Kidney glomerular epithelial cell (primary cell): ENCODE measurements around the gene IQCN.
"Not testable (repeated sequence)": the region's sequence is repeated elsewhere in the genome, so short reads cannot be mapped to it uniquely, and the experiment has no call there.

Experiments used
- DNase-seq: peaks from one replicate; lab custom pipeline; 2025; lab: John Stamatoyannopoulos, UW

IQCN gene

DNA sequence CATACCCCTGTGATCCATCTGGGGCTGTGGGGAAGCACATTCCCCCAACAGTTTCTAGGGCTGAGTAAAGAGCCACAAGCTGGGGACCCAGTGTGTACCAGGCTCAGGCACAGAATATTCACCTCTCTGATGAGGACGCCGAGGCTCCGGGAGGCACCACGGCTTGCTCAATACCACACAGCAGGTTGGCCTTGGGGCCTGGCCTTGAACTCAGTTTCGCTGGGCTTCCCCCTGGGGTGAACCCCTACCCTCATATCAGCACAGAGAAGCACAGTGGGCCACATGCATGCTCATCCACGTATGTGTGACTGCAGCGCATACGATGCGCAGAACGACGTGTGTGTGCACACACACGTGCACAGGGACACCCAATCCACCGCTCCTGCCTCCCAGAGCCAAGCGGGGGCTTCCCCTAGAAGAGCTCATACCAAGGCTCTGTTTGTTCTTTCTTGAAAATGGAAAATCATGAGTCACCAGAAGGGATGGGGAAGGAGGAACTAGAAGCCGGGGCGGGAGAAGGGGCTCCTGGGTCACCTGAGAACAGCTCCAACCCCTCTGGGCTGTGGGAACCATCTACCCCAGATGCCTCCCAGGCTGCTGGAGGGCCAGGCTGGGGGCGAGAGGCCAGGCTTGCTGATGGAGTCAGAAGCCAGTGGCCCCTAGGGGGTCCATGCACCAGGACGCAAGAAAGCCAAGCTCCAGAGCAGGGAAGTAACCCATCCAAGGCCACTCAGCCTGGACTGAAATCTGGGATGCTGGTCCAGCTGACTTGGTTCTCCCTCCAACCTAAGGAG is 43.1 kb downstream of the IQCN start:
- no peak for DNase-seq

DNA sequence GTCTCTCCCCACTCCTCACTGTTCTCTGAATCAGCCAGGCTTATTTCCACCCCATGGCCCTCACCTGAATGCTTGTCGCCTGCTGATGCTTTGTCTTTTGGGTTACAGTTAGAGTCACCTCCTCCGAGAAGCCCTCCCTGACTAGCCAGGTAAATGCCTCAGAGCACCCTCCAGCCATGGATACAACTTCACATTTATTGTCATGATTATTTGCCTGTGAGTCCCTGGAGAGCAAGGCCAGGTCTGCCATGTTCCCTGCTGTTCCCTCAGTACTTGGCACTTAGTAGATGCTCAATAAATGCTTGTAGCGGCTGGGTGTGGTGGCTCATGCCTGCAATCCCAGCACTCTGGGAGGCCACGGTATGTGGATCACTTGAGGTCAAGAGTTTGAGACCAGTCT is 44.3 kb downstream of the IQCN start:
- DNase-seq: no peak

DNA sequence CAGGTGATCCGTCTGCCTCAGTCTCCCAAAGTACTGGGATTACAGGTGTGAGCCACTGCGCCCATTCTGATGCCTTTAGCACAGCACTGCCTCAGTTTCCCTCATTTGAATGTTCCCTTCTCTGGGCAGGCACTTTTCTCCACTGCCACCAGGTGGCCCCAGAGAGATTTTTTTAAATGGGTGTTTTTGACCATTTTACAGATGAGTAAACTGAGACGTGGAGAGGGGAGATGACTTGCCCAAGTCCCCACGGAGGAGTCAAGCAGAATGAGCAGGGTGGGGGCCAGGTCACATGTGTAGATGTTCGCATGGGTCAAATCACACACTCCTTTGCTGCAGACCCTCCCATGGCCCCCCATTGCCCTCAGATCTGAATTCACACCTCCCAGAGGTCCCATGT is 44.8 kb downstream of the IQCN start:
- no peak for DNase-seq

DNA sequence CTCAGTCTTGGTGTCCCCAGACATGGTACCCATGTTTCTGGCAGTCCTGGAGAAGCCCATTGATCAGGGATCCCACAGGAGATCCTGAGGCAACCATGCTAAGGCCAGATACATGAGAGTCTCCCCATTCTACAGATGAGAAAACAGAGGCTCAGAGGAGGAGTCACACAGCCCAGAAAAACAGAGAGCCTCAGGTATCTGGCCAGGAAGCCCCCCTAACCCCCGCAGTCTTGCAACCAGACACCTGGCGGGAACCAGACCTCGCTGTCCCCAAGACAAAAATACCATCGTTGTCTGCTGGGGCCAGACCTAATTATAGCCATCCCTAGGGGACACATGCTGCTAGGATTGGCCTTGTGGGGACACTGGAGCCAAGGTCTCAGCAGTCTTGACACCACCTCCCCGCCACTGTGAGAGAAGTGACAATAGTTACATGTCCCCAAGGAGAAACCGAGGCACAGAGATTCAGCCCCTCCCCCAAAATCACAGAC is 46.4 kb downstream of the IQCN start:
- no peak for DNase-seq

DNA sequence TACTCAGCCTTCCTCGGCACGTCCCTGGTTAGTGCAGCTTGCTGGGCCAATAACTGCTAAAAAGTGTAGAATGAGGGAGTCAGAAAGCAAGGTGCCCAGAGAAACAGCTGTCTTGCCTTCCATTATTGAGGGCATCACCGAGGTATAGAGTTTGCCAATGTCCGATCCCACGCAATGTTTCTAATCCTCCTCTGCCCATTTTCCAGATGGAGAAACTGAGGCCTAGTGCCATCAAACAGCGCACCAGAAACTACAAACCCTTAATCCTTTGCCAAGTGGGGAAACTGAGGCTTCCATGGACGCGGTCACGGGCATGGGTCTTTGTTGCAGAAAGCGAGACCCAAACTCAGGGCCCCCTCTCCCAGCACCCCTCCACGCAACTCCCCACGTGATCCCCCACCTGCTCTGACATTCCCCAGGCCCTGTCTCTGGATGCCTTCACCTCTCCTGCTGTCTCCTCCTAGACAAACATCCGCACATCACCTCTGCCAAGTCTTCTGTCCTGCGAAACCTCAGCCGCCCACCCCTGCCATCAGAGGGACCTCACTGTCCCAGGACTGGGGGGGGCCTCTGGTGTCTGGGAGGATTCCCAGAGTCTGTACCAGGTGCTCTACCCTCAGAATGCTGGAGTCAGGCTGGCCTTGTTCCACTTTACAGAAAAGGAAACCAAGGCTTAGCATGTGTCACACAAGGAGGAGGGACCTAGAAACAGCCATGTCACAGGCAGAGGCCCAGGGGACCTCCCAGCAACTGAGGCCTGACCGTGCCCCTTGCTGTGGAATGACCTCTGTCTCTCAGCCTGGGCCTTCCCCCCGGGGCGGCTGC is 47.1 kb downstream of the IQCN start:
- no peak for DNase-seq

DNA sequence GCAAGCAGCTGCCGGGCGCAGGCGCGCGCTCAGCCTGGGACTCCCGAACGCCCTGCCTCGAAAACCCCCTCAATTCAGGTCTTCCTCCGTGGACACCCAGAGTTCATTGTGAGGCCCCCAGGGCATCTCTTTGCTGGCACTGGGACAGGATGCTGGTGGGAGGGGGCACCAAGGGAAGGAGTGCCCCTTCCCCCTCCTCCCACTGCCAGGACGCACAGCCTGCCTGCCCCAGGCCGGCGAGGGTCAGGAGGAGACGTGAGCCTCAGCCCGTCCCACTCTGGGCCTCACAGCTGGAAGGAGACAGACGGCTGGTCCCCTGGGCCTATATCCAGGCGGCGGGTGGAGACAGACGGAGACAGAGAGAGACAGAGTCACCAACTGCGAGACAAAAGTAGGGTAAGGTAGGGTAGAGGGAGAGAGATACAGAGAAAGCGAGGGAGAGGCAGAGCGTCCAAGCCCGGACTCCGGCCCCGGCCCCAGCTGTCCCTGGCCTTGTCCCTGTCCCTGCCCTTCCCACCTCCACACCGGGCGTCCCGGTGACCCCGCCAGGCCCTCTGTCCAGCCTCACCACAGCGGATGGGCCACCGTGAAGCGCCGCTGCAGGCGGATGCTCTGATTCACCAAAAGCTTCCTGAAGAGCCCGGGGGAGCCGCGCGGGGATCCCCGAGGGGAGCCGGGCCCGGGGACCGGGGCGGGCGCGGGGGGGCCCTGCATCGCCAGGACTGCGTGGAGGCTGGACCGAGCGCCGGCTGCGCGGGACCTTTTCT is 48.4 kb downstream of the IQCN start, which contains the start of gene PDE4C:
Gene PDE4C (minus strand): TSS at position 737 of the 767 bp plus-strand sequence. CDS start 23 bp downstream, at position 714.
- DNase-seq: no peak

DNA sequence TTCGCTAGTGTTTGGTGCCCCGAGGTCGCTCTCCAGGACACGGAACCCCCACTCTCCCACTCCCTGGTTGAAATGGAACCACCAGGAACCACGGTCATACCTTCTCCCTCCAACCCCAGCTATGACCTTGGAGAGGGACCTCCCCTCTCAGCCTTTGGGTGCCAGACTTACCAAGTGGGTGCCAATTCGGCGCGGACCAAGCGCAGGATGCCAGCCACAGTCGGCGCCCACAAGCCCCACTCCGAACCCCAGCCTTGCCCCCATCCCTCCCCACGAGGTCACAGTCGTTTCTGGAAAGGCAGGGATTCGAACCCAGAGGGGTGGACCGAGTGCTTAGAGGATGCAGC is 48.9 kb downstream of the IQCN start:
- no peak for DNase-seq

DNA sequence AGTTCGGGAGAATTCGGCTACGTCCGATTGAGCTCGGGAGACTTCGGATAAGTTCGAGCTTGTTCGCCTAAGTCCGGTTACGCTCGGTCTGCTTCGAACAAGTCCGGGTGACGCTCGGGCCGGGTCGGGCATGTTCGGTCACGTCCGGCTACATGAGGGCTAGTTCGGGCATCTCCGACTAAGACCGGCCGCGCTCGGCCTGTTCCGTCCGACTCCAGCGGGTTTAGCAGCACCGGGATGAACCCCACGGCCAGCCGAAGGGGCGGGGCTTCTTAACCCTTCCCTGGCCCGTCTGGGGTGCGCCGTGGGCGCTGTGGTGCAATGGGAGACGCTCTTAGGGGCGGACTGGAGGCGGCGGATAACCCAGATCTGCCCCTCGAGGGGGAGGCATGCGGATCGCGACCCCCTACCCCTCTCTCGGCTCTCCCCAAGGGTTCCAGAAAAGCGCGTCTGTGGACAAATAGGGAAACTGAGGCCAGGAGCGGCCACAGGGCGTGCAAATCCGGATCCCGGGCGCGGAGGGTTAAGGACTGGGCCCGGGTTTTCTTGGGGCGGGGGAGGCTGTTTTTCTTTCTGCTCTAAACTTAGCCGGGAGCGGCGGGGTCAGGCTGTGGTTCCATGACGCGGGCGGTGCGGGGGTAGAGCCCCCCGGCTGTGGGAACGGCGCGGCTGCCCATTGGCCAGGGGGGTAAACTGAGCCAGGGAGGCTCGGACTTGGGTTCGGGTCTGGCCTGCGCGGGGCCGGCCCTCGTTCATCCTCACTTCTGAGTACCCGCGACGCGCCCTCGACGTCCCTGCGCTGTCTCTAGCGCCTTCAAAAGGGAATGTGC is 49.5 kb downstream of the IQCN start:
- peak; percentile 86 for DNase-seq

DNA sequence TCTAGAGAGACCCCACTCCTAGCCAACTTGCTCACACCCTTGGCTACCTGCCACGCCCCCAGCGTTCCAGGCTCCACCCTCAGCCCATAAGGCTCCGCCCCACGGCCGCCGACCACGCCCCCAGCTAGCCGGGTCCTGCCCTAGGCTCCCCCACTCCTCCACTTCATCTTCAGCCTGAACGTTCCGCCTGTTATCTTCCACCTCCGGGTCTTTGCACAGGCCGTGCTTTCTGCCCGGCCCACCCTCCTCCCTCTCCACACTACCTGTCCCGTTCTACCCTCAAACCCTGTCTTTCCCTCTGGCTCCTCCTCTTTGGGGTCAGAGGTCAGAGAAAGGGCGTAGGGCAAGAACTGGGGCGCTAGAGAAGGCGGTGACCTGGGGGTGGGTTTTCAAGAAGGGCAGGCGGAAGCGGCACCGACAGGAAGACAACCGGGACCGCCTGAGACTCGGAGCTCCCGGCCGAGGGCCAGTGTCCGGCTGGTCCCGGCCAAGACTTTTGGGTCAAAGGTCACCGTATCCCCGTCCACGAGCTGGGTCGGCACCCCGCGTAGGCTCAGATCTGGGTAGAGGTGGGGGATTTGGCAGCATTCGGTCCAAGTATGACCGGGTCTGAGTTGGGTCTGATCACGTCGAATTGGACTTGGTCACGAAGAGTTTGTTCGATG is 50.3 kb downstream of the IQCN start:
- no peak for DNase-seq

DNA sequence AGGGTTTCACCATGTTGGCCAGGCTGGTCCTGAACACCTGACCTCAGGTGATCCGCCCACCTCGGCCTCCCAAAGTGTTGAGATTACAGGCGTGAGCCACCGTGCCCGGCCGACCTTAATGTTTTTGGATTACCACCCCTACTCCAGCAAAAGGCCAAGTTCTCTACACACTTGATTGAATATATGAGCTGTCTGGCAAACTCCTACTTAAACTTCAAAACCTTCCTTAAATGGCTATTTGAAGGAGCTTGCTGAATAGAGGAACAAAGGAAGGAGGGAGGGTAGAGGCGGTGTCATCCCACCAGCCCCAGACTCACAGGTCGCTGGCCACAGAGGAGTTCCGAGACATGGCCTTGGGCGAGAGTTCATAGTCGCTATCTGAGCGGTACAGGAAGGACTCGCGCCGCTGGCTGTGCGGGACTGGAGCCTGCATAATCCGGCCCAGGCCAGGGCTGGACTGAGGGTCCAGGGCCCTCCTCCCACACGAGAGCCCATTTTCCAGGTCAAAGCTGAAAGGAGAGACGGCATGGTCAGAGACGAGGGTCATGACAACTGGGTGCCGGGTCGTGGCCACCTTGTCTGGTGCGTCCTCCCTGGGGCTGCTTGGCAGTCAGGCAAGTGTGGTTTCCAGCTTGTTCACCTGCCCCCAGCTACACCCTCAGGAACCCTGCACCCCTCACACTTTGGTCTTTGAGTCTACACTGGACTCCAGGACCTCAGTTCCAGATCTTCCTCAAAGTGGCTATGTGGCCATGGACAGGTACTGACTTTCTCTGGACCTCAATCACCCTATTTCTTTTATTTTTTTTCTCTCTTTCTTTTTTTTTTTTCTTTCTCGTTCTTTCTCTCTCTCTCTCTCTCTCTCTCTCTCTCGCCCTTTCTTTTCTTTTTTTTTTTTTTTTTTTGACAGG is 52.2 kb downstream of the IQCN start:
- DNase-seq: no peak

DNA sequence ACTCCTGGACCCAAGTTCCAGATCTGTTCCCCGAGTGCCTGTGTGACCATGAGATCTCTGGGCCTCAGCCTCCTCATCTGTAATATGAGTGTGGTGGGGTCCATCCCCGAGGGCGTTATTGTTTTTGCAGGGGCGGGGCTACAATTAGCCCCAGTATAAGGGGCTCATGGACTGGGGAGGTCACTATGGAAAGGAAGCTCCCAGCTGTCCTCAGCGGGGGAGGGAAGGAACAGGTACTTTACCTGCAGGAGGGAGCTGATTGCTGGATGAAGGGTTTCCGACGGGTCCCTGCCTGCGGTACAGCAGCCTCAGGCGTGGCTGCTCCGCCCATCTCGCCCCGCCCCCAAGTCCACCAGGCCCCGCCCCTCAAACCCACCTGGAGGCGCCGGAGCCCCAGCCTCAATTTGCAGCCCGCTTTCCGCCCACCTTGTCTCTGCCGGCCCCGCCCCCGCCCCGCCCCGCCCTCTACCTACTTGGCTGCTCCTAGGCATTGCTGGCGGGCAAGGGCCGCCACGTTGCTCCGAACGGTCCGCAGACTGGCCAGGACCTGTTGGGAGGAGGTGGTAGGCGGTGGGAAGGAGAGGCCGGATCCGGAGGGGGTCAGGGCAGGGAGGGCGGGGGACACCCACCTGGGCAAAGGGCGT is 53.5 kb downstream of the IQCN start:
- no peak for DNase-seq

DNA sequence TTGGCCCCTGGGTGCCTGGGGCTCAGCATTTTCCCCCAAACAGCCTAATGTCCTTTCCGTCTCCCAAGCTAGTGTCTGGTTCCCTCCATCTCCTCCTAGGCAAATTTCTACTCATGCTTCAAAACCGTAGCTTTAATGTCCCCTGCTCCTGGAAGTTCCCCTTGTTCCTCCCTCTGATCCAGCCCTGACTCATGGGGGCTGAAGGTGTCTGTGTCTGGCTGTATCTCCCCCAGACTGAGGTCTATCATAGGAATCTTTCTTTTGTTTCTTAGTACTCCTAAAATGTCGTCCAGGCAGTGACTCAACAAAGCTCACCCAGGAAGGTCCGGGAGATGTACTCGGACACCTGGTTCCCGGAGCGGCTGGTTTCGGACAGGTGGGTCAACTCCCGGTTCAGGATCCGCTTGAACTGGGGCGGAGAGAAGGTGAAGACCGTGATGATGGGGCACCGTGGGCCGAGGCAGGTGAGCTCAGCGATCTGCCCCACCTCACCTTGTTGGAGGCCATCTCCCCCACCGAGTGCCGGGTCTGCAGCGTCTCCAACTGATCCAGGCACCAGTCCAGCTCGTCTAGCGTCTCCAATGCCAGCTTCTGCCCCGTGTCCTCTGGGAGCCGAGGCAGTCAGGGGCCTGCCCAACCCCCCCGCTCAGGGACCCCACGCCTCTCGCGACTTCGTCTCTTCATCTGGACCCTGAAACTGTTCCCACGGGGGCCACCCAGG is 54.2 kb downstream of the IQCN start:
- no peak for DNase-seq

DNA sequence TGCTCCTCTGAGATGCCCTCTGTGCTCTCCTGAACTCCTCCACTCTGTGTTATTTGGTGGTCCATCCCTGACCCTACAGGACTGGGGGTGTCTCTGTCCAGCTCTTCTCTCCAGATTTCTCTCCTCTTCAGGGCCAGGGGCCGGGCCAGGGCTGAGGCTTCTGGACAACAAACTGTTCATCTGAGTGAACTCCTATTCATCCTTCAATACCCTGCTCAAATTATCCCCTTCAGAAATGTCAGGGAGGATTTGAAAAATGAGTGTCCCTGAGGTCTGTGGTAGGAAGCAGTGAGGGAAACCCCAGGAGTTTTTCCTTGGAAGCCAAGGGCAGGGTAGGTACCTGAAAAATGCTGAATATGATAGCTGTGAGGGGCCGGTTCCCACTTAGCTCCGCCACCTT is 55.7 kb downstream of the IQCN start:
- DNase-seq: no peak

DNA sequence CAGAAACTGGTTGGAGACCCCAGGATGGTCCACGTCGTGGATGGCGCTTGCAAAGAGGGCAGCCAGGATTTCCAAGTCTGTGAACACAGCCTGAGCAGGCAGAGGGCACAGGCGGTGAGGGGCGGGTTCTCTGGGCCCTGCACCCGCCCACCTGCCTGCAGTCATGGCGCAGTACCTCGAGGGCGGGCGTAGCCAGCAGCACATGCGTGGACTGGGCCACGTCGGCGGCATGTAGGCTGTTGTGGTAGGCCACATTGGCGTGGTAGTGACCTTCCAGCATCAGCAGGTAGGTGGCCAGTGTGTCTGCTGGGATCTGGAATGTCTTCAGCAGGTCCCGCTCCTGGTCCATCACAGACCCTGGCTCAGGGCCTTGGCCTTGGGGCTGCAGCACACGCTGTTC is 56.1 kb downstream of the IQCN start:
- DNase-seq: no peak

DNA sequence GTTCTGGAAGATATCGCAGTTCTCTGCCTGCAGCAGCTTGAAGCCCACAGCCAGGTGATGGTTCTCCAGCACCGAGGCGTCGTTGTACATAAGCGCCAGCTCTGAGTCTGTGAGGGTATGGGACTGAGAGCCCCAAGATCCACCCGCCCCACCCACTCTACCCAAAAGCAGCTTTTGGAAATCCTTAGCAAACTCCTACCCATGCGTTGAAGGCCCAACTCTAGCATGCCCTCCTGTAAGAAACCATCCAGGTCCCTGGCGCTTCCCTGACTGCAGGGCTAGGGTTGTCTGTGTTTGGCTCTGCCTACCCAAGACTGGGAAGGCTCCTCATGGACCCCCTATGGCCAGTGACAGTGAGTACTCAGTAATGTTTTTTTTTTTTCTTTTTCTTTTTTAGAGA is 57.5 kb downstream of the IQCN start:
- DNase-seq: no peak

DNA sequence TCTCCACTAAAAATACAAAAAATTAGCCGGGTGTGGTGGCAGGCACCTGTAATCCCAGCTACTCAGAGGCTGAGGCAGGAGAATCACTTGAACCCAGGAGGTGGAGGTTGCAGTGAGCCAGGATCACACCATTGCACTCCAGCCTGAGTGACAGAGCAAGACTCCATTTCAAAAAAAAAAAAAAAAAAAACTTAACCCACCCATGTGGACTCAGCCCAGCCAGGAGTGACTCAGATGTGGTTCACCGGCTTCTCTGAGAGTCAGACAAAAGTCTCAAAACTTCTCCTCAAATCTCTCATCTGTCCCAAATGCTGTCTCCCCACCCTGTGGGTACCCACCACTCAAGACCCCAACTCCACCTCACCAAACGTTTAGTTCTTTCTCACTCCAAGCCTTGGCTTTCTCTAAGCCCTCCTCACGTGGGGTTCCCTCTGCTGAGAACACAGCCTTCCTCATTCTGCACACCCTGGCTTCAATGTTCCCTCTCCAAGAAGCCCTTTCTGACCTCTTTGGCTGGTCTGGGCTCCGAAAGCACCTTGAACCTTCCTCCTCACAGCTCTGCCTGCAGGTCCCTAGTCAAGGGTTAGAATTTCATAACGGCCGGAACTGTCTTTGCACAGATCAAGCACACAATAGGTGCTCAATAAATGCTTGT is 59.3 kb downstream of the IQCN start:
- DNase-seq: no peak

DNA sequence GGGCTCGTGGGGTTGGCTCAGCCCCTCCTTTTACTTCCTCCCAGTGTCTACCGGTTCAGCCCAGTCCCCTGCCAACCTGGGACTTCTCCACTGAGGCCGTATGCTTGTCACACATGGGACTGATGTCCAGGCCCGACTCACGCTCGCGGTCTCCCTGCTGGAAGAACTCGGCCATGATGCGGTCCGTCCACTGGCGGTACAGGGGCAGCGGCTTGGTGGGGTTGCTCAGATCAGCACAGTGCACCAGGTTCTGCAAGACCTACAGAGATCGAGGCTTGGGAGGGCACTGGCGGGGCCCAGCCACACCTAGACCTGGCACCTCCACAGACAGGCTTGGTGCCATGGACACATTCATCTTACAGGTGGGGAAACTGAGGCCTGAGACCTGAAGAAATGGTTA is 62.6 kb downstream of the IQCN start:
- DNase-seq: no peak

DNA sequence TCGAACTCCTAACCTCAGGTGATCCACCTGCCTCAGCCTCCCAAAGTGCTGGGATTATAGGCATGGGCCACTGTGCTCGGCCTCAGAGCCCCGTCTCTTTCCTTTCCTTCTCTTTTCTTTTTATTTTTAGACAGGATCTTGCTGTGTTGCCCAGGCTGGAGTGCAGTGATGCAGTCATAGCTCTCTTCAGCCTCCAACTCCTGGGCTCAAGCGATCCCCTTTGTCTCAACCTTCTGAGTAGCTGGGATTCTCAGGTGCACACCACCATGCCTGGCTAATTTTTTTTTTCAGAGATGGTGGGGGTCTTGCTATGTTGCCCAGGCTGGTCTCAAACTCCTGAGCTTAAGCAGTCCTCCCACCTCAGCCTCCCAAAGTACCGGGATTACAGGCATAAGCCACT is 64.3 kb downstream of the IQCN start:
- not testable (repeated sequence) for DNase-seq
